H1 (cell line): Measurements from ENCODE around the gene PDE8A. TPM values are rescaled to one million over a fixed set of nuclear protein-coding genes. Genes with fewer than 3 reads are reported as not detected.

Experiments used
- CTCF ChIA-PET: fragments of 300-600 bp; sonication (Branson Sonifier 250); formaldehyde crosslinking; loops from one replicate; lab custom pipeline; 2021; ENCODE audit not compliant: partially characterized antibody; lab: Charles Lee
- POLR2A ChIA-PET: fragments of 300-600 bp; sonication (Branson Sonifier 250); formaldehyde crosslinking; loops from one replicate; lab custom pipeline; 2021; ENCODE audit warnings: inconsistent platforms; ENCODE audit not compliant: partially characterized antibody; lab: Charles Lee
- DNase-seq, 2 experiments: peaks; one replicate each; pipeline versions ENCODE4 v3.0.0 to v3.0.0-alpha.2; 2010 to 2022; ENCODE audit warnings: low spot score in 2 of 2, low read depth in 1 of 2, mixed read lengths in 1 of 2
- FAIRE-seq: peaks from 2 replicates; lab custom pipeline; 2011; peaks lifted over from hg19 to GRCh38; lab: Jason Lieb, UNC
- H2AFZ ChIP-seq: 2 replicates; pipeline ENCODE4 v1.8.1; 2012; ENCODE audit warnings: low read length, inconsistent platforms
- H2AK5ac ChIP-seq: 2 replicates; pipeline ENCODE4 v1.6.1; 2013; ENCODE audit warnings: low read depth, low read length
- H2BK120ac ChIP-seq: replicated peaks from 2 replicates; pipeline ENCODE3; 2013; ENCODE audit warnings: low read depth, low read length, inconsistent platforms
- H2BK12ac ChIP-seq: 2 replicates; pipeline ENCODE4 v1.6.1; 2013; ENCODE audit warnings: low read depth, low read length
- H2BK15ac ChIP-seq: 2 replicates; pipeline ENCODE4 v1.6.1; 2013; ENCODE audit warnings: low read length
- H2BK20ac ChIP-seq: 2 replicates; pipeline ENCODE4 v1.6.1; 2013; ENCODE audit warnings: low read length
- H2BK5ac ChIP-seq: 2 replicates; pipeline ENCODE4 v1.6.1; 2013; ENCODE audit warnings: low read depth, low read length
- H3K14ac ChIP-seq: 2 replicates; pipeline ENCODE4 v1.6.1; 2013; ENCODE audit warnings: inconsistent platforms; ENCODE audit not compliant: insufficient read length
- H3K18ac ChIP-seq: 2 replicates; pipeline ENCODE4 v1.6.1; 2013; ENCODE audit warnings: low read length; ENCODE audit errors: extremely low read depth
- H3K23ac ChIP-seq: 2 replicates; pipeline ENCODE4 v1.6.1; 2013; ENCODE audit warnings: inconsistent platforms; ENCODE audit not compliant: insufficient read length
- H3K23me2 ChIP-seq: 2 replicates; pipeline ENCODE4 v1.6.1; 2013; ENCODE audit warnings: low read depth, low read length
- H3K27ac ChIP-seq: 2 replicates; pipeline ENCODE4 v1.6.1; 2011; ENCODE audit warnings: low read depth, low read length, inconsistent platforms
- H3K27me3 ChIP-seq, 4 experiments: replicated peaks in 1 of 4; 1 replicate in 1 of 4; 2 replicates in 3 of 4; pipeline versions ENCODE4 v1.6.1 to v1.8.1; 2011 to 2013; ENCODE audit warnings: low read length in 3 of 4, mild to moderate bottlenecking in 3 of 4, inconsistent platforms in 2 of 4, mixed read lengths in 2 of 4, moderate library complexity in 1 of 4; ENCODE audit not compliant: control insufficient read depth in 3 of 4, insufficient read depth in 3 of 4; ENCODE audit errors: extremely low read depth in 1 of 4
- H3K36me3 ChIP-seq, 4 experiments: 2 replicates each; pipeline versions ENCODE4 v1.6.1 to v1.8.1; 2011 to 2013; ENCODE audit warnings: mild to moderate bottlenecking in 4 of 4, low read length in 3 of 4, moderate library complexity in 2 of 4, control low read depth in 1 of 4, inconsistent platforms in 1 of 4; ENCODE audit not compliant: insufficient read depth in 4 of 4, control insufficient read depth in 2 of 4
- H3K4ac ChIP-seq: replicated peaks from 2 replicates; pipeline ENCODE3; 2013; ENCODE audit warnings: low read length, low read depth, mixed read lengths, inconsistent platforms; ENCODE audit not compliant: insufficient read length
- H3K4me1 ChIP-seq, 4 experiments: replicated peaks in 1 of 4; 1 replicate in 1 of 4; 2 replicates in 3 of 4; pipeline versions ENCODE4 v1.6.1 to v1.8.1; 2011 to 2013; ENCODE audit warnings: low read length in 3 of 4, inconsistent platforms in 2 of 4, mixed read lengths in 1 of 4; ENCODE audit not compliant: insufficient read depth in 4 of 4, control insufficient read depth in 3 of 4
- H3K4me2 ChIP-seq, 2 experiments: 2 replicates each; pipeline versions ENCODE4 v1.6.1 to v1.8.1; 2011 to 2013; ENCODE audit warnings: low read depth in 2 of 2, low read length in 2 of 2, control low read depth in 1 of 2, inconsistent platforms in 1 of 2, mild to moderate bottlenecking in 1 of 2; ENCODE audit not compliant: insufficient read depth in 1 of 2
- H3K4me3 ChIP-seq, 4 experiments: fragments of 200-600, 300-600 bp in 1 of 4; sonication (generic), shearing (Covaris generic), sonication (Bioruptor Twin) in 1 of 4; 2 replicates each; pipeline versions ENCODE4 v1.5.1 to v1.8.1; 2011 to 2016; ENCODE audit warnings: low read length in 4 of 4, low read depth in 3 of 4, control low read depth in 2 of 4, inconsistent platforms in 2 of 4, mild to moderate bottlenecking in 2 of 4, mixed read lengths in 1 of 4, moderate library complexity in 1 of 4; ENCODE audit not compliant: insufficient read depth in 2 of 4; ENCODE audit errors: extremely low read depth in 1 of 4
- H3K56ac ChIP-seq: replicated peaks from 2 replicates; pipeline ENCODE3; 2013; ENCODE audit warnings: low read depth, mild to moderate bottlenecking, mixed read lengths, low read length, inconsistent platforms; ENCODE audit not compliant: insufficient read length
- H3K79me1 ChIP-seq: 2 replicates; pipeline ENCODE4 v1.6.1; 2013; ENCODE audit warnings: low read depth, low read length, control low read depth
- H3K79me2 ChIP-seq, 2 experiments: 2 replicates each; pipeline versions ENCODE4 v1.6.1 to v1.8.1; 2012 to 2013; ENCODE audit warnings: low read length in 2 of 2, mild to moderate bottlenecking in 2 of 2, inconsistent platforms in 1 of 2; ENCODE audit not compliant: insufficient read depth in 2 of 2, control insufficient read depth in 1 of 2
- H3K9ac ChIP-seq, 4 experiments: replicated peaks in 1 of 4; 1 replicate in 1 of 4; 2 replicates in 3 of 4; pipeline versions ENCODE4 v1.6.1 to v1.8.1; 2011 to 2013; ENCODE audit warnings: low read depth in 3 of 4, low read length in 3 of 4, control low read depth in 2 of 4, mild to moderate bottlenecking in 2 of 4, moderate library complexity in 2 of 4, inconsistent platforms in 1 of 4; ENCODE audit errors: extremely low read depth in 1 of 4
- H3K9me3 ChIP-seq, 2 experiments: 2 replicates each; pipeline versions ENCODE4 v1.6.1 to v1.8.1; 2012 to 2013; ENCODE audit warnings: mild to moderate bottlenecking in 2 of 2, moderate library complexity in 2 of 2, control low read depth in 1 of 2, inconsistent platforms in 1 of 2, low read depth in 1 of 2, low read length in 1 of 2, mixed read lengths in 1 of 2; ENCODE audit not compliant: insufficient read depth in 2 of 2
- H4K20me1 ChIP-seq, 2 experiments: replicated peaks in 1 of 2; 2 replicates each; pipeline versions ENCODE3 to v1.8.1; 2011 to 2013; ENCODE audit warnings: inconsistent platforms in 2 of 2, low read length in 2 of 2, mild to moderate bottlenecking in 1 of 2; ENCODE audit not compliant: insufficient read depth in 2 of 2, control insufficient read depth in 1 of 2
- H4K5ac ChIP-seq: 2 replicates; pipeline ENCODE4 v1.6.1; 2013; ENCODE audit warnings: low read length, low read depth, mixed read lengths, inconsistent platforms; ENCODE audit not compliant: insufficient read length
- H4K8ac ChIP-seq: 2 replicates; pipeline ENCODE4 v1.8.0; 2013; ENCODE audit warnings: mild to moderate bottlenecking, moderate library complexity, low read length, inconsistent platforms; ENCODE audit not compliant: insufficient read depth; ENCODE audit errors: extremely low read depth
- H4K91ac ChIP-seq: replicated peaks from 2 replicates; pipeline ENCODE3; 2013; ENCODE audit warnings: low read length, mixed read lengths, inconsistent platforms; ENCODE audit not compliant: insufficient read length
- WGBS, 2 experiments: shearing (Covaris generic) in 1 of 2; methylation state at CpG; one replicate each; pipeline versions ENCODE4 v1.1.6 to v1.1.7; 2013 to 2015; ENCODE audit warnings: low lambda C conversion rate in 2 of 2, mixed read lengths in 2 of 2, inconsistent platforms in 1 of 2, low coverage in 1 of 2, missing lambda C conversion rate in 1 of 2; ENCODE audit not compliant: insufficient replicate concordance in 2 of 2, insufficient coverage in 1 of 2, insufficient read length in 1 of 2; ENCODE audit errors: extremely low coverage in 1 of 2, missing lambda C conversion rate in 1 of 2; 5-methylcytosine and 5-hydroxymethylcytosine counted together
- polyA plus RNA-seq, 7 experiments: library from polyadenylated mRNA; depleted of rRNA in 3 of 7; stranded (reverse) in 5 of 7; unstranded in 2 of 7; fragments of >200 nt in 5 of 7; fragments of 200-250 nt in 2 of 7; gene quantifications; 1 replicate in 5 of 7; 2 replicates in 1 of 7; 4 replicates in 1 of 7; pipeline versions ENCODE4 v1.2.1 to v1.2.3, GENCODE V29; 2011 to 2013; ENCODE audit warnings: missing spikeins in 2 of 7, mixed read lengths in 2 of 7
- total RNA-seq: library from RNA; stranded (reverse); fragmentation: NEBNext Ultra II Directional; extraction: Animal tissue kit (Norgen Biotek cat#: 25700); gene quantifications from 2 replicates; pipeline ENCODE4 v1.2.1, GENCODE V29; 2021
- TF ChIP-seq, protein P1 (sequence below): IDR thresholded peaks from 2 replicates; pipeline ENCODE4 v1.6.1; 2011; ENCODE audit warnings: low read length, improper control_type of control experiment

The PDE8A gene
- total and polyA plus RNA-seq, 2 of the 8 experiments (the other 6 are each of a cell fraction or from before 2014, with no cell fraction given): 6.9 to 7.8 TPM

DNA sequence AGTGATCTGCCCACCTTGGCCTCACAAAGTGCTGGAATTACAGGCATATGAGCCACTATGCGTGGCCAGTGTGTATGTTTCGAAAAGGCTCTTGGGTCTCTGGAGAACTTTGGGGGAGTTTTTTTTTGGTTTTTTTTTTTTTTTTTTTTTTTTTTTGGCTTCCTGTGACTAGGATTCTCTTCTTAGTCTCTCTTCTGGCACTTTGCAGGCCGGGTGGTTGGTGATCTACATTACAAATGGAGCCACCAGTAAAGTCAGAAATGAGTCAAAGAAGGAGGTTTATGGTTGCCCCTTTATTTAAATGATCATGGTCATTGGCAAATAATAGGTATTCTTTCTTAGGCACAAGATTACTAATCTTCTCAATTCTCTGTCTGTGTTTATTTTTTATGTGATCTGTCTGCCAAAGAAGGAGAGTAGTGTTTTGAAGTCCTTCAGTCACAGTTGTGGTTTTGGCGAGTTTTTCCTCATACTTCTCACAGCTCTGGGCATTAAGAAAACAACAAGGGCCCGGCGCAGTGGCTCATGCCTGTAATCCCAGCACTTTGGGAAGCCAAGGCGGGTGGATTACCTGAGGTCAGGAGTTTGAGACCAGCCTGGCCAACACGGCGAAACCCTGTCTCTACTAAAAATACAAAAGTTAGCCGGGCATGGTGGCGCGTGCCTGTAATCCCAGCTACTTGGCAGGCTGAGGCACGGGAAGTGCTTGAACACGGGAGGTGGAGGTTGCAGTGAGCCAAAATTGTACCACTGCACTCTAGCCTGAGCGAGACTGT, 38.3 kb downstream of the PDE8A start:
- Histone ChIP-seq H3K79me1 (no peaks in the 10 kb centered on the region; the same call in 1 of the 2 replicates), H3K9me3 (no peaks in the 10 kb centered on the region), H4K8ac (no peak overlapping the region), H3K4ac (no peak overlapping the region), H3K4me1 (peaks cover 0 to 4% (median 0%) of the 10 kb centered on the region in 4 experiments; a peak in 2 of 7 replicates), H3K79me2 (peaks cover 0 to 5% of the 10 kb centered on the region in 2 experiments; a peak in 1 of 4 replicates), H2BK12ac (no peak overlapping the region), H2BK5ac (no peak overlapping the region), H2AK5ac (no peak overlapping the region), H3K14ac (no peak overlapping the region), H2BK15ac (no peak overlapping the region), H2BK20ac (no peak overlapping the region), H4K91ac (no peak overlapping the region), H2BK120ac (no peak overlapping the region), H4K20me1 (no peaks in the 10 kb centered on the region), H3K36me3 (no peaks in the 10 kb centered on the region), H3K23ac (no peak overlapping the region), H2AFZ (no peak overlapping the region), H3K9ac (no peak overlapping the region), H3K18ac (no peak overlapping the region), H4K5ac (no peak overlapping the region), H3K4me3 (no peak overlapping the region), H3K27ac (no peak overlapping the region), H3K23me2 (no peaks in the 10 kb centered on the region), H3K27me3 (no peaks in the 10 kb centered on the region), H3K56ac (no peak overlapping the region), H3K4me2 (no peak overlapping the region)
- FAIRE-seq: no peak
- POLR2A ChIA-PET: interaction anchor here (1.4 kb wide), 1 partner anchor 39 kb away, joined by 3 read pairs; no protein-coding TSS in a partner anchor
- WGBS, 2 experiments: 84% methylated on average over 15 of the region's 15 CpGs; no CpG with 5 or more reads in 1 of the 2 experiments
- CTCF ChIA-PET: interaction anchor here (1.0 to 1.8 kb wide), 2 partner anchors 11 to 270 kb away, joined by 3 to 5 read pairs; no protein-coding TSS in a partner anchor
- TF ChIP-seq, protein P1, sequence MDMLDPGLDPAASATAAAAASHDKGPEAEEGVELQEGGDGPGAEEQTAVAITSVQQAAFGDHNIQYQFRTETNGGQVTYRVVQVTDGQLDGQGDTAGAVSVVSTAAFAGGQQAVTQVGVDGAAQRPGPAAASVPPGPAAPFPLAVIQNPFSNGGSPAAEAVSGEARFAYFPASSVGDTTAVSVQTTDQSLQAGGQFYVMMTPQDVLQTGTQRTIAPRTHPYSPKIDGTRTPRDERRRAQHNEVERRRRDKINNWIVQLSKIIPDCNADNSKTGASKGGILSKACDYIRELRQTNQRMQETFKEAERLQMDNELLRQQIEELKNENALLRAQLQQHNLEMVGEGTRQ: no peak
- DNase-seq: no peak
